NOMO-1 treated with DMSO at 0.1 percent for 48 hours (cell line): ENCODE measurements around the gene SFXN3.

Experiments used
- DNase-seq: peaks from one replicate; lab custom pipeline; 2025; ENCODE audit not compliant: unreplicated experiment; lab: John Stamatoyannopoulos, UW

The SFXN3 gene

GRCh38 chr10:101071267-101071884 lies 40.3 kb downstream of the SFXN3 start:
- peak; percentile 96 for DNase-seq

DNA sequence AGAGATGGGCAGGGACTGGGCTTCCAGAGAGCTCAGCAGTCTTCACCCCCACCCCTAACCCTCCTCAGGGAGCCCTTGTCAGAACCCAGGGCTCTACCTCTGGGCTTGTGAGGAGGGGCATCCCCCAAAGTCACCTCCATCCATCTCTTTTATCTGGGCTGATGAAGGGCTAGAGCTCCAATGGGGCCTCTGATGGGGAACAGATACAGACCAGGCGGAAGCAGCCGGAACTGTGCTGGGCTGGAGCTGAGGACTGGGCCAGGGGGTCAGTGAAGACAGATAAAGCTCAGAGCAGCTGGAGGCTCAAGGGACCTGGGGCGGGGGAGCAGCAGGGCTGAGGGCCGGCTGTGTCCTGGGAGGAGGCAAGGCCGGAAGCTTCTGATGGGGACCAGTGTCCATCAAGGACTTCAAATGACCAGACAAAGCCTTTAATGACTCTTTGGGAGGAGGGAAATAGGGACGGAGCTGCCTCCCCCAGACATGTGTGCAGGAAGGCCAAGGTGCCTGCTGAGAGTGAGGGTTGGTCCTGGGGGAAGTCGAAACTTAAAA lies 40.9 kb downstream of the SFXN3 start:
- no peak for DNase-seq

DNA sequence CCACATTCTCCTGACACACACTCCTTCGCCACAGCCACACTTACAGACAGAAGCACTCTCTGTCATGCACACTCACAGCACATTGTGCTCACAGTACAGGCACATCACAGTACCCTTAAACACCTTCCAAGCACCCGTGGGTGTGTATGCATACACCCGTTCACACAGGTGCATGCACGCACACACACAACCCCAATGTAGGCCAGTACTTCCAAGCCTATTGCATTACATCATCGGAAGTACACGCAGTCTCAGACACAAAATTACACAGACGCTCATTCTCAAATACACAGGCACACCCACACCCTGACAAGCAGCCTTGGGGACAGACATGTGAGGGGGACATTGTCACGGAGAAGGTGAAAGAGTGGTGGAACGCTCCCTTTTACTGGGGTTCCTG lies 41.9 kb downstream of the SFXN3 start:
- DNase-seq: no peak

DNA sequence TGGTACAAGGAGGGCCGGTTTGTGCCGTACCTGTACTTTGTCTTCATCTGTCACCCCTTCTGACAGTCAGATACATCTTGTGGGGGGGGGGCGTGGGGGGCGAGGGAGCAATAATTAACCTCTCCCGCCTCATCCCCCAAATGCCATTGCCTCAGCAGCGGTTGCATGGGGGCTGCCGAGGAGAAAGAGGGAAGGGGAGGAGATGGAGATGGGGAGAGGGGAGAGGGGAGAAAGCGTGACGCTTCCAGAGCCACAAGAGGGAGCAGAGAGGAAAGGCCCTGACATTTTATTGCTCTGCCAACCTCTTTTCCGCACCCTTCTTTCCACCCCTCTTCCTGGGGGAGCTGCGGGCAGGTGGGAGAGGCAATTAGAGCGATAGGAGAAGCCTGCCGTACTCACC lies 42.6 kb downstream of the SFXN3 start:
- DNase-seq: no peak

DNA sequence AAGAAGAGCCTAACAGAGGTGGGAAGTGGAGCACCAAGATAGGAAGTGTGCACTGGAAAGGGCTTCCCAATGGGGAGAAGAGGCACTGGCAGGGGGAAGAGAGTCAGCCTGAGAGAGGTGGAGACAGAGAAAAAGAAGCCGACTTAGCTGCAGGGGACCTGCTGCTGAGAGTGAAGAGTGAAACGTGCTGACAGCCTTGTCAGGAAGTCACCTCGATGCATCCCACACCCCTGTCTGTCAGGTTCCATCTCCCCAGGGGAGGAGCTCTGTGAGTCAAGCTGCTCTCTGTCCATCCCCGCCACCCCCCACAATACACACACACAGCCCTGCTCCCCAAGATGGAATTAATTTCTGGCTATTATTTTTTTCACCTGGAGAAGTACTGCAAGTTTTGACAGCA lies 44.7 kb downstream of the SFXN3 start:
- DNase-seq: no peak

GRCh38 chr10:101076630-101077029 lies 45.6 kb downstream of the SFXN3 start:
- DNase-seq: no peak

GRCh38 chr10:101079874-101080273 lies 48.8 kb downstream of the SFXN3 start:
- no peak for DNase-seq

DNA sequence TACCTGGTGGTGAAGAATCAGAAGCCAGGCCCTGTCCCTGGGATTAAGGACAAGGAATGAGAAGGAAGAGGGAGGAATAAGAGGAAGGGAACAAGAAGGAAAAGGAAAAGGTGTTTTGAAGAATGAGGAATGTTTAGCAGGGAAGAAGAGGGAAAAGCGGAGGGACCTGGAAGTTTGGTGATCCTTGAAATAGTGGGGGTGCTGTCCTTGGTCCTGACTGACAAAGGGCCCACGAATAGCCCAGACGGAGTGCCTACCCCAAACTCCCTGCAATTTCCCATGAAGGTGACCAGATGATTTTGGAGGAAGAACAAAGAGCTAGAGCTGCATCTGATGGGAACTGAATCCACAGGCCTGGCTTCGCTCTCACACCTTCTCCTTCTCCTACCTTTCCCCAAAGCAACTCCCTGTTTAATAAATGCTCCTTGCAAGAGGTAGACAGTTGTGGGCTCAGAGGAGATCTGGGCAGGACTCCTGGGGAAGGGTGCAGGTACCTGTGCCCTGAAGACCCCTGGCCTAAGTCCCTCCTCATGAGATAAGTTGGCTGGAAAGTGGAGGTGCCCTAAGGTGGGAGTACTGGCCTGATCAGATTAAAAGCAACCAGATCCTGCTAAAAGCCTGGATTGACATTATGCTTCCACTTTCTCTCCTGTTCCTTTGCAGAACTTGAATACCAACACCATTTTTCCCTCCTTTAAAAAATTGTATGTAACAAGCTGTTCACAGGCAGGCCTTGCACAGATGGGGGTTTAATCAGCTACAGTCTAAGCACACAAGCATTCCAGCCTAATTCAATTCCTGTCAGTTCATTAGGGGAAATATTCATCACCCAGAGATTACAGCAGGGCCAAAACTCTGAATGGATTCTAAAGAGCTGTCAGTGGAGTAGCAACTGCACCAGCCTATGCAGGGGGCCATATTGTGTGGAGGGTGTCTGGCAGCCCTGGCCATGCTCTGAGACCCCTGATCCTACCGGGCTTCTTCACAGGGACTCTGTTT lies 50.2 kb downstream of the SFXN3 start:
- no peak for DNase-seq

DNA sequence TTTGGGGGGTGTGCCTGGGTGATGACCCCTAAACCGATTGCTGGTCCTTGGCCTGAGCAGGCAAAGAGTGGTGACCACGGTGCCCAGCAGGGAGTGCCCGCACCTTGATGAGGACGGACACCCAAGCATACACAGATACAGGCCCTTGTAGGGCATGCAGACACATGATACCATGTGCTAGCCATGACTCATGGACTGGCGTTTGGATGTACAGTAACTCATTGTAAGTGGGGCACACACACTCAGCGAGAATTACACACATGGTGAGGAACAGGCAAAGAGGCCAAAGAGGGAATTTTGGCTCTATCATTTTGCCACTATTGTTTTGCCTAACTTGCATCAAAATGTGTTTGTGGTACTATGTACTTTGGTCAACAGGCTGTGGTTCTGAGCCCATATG lies 54.8 kb downstream of the SFXN3 start:
- no peak for DNase-seq

DNA sequence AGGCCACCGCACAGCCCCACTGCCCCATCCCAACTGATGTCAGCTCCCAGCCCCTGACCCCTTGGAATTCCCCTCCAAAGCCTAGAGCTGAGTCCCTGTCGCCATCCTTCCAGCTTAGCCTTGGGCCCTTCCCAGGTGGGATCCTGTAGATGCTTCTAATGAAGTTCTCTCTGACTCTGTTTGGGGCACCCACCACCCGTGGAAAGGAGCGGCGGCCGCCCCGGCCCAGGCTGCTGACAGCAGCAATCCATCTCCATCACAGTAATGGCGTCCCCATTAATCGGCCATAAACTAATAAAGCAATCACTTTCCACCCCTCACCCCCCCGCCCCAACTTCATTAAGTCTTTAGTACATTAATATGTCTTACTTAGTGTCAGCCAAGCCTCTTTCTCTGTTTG lies 56.3 kb downstream of the SFXN3 start:
- no peak for DNase-seq

DNA sequence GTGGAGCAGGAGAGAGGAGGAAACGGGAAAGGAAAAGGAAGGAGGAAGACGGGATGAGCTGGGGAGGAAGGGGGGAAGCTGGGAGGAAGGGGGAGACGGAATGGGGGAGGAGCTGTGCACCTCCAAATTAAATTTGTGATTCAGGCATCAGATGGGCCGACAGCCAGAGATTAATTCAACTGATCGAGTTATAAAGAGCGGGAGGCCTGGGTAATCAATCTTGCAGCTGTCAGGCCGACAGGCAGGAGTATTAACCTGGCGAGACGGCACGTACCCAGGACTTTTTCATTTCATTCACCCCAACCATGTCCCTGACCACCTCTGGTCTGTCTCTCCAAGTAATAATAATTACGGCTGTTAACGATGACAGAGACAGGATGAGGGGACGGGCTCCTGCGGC lies 56.9 kb downstream of the SFXN3 start:
- no peak for DNase-seq

GRCh38 chr10:101089520-101090299 lies 58.7 kb downstream of the SFXN3 start:
- no peak for DNase-seq

- DNase-seq: no peak
Measured at GRCh38 chr10:101090597-101090996, 59.6 kb downstream of the SFXN3 start.
